Gastroesophageal sphincter (tissue), 3 donors: Measurements from ENCODE around the gene SYNGR2.

Experiments
- EP300 ChIP-seq: sonication (generic); formaldehyde crosslinking; IDR thresholded peaks from one replicate; pipeline ENCODE4 v1.6.1; 2017; ENCODE audit warnings: antibody characterized with exemption, mild to moderate bottlenecking
- TF ChIP-seq, protein P1 (sequence below), 4 experiments: fragments of 200-600 bp in 2 of 4; fragments of 450-650 bp in 2 of 4; sonication (generic) in 1 of 4; IDR thresholded peaks; one replicate each; pipeline ENCODE4 v1.5.1; 2017 to 2019; ENCODE audit warnings: antibody characterized with exemption in 4 of 4, mild to moderate bottlenecking in 2 of 4, moderate library complexity in 2 of 4

DNA sequence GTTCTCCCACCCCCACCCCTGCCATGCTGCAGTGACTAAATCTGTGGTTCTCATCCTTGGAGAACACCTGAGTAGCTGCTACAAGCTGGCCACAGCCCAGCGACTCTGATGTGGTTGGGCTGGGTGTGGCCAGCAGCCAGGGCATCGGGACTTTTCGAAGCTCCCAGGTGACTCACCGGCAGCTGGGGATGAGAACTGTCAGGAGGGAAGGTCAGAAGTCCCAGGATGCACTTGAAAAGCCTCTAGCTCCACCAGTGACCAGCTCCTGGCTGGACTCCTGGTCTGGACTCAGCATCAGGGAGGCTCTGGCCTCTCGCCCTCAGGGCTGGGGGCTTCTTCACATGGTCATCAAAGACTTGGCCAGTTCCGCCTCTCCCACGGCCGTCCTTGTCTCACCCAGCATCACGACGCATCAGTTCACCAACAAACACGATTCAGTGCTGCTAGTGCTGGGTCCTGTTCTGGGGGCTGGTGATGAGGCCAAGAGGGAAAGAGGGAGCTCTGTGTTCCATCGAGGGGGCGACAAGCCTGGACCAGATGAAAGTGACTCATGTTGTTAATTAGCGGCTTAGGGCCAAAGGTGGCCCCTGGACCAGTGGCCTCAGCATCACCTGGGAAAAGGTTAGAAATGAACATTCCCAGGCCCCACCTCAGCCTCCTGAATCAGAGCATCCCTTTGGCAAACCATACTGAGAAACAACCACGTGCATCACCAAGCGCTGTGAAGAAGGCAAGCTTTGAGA lies 26.1 kb upstream of the SYNGR2 start:
- TF ChIP-seq, protein P1, sequence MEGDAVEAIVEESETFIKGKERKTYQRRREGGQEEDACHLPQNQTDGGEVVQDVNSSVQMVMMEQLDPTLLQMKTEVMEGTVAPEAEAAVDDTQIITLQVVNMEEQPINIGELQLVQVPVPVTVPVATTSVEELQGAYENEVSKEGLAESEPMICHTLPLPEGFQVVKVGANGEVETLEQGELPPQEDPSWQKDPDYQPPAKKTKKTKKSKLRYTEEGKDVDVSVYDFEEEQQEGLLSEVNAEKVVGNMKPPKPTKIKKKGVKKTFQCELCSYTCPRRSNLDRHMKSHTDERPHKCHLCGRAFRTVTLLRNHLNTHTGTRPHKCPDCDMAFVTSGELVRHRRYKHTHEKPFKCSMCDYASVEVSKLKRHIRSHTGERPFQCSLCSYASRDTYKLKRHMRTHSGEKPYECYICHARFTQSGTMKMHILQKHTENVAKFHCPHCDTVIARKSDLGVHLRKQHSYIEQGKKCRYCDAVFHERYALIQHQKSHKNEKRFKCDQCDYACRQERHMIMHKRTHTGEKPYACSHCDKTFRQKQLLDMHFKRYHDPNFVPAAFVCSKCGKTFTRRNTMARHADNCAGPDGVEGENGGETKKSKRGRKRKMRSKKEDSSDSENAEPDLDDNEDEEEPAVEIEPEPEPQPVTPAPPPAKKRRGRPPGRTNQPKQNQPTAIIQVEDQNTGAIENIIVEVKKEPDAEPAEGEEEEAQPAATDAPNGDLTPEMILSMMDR (IDR thresholded peaks at IDR 0.05) = no peak
- no peak for TF ChIP-seq EP300
